K562 (cell line): ENCODE results near the gene RBM34. TPM values are rescaled to one million over a fixed set of nuclear protein-coding genes. Genes with fewer than 3 reads are reported as not detected.

Experiments used
- ATAC-seq: fragments of 200-7000 bp; cut with Tn5 transposase; 3 replicates; pipeline ENCODE4 v1.9.1; 2020; ENCODE audit warnings: moderate library complexity
- BruUV-seq: library from RNA; stranded (reverse); fragments of 400-500 nt; replicated peaks from 2 replicates; lab custom pipeline; 2021; lab: Mats Ljungman, UMichigan
- CTCF ChIA-PET: fragments of 300-600 bp; formaldehyde crosslinking; extraction: SDS; loops from one replicate; lab custom pipeline; 2021; ENCODE audit warnings: low intra/inter-chr PET ratio; lab: Yijun Ruan, JAX
- POLR2A ChIA-PET: fragments of 300-600, 350-650 bp; sonication (Branson Sonifier 250); formaldehyde crosslinking; extraction: SDS; loops from one replicate; lab custom pipeline; 2021; ENCODE audit warnings: antibody characterized with exemption, inconsistent platforms; lab: Yijun Ruan, JAX
- DNase-seq, 4 experiments: peaks; one replicate each; pipeline versions ENCODE4 v3.0.0 to v3.0.0-alpha.2; 2011 to 2018; ENCODE audit warnings: low spot score in 3 of 4, mixed read lengths in 3 of 4; ENCODE audit errors: extremely low read depth in 1 of 4
- FAIRE-seq: peaks from 2 replicates; lab custom pipeline; 2011; peaks lifted over from hg19 to GRCh38; lab: Jason Lieb, UNC
- H2AFZ ChIP-seq: 2 replicates; pipeline ENCODE4 v1.6.0; 2011; ENCODE audit warnings: low read depth, low read length, control low read depth, inconsistent platforms
- H3K27ac ChIP-seq: fragments of 200-600 bp; 3 replicates; pipeline ENCODE4 v1.8.0; 2011; ENCODE audit warnings: low read depth, mild to moderate bottlenecking, control low read depth, inconsistent platforms, low read length, moderate library complexity, mixed read lengths; ENCODE audit errors: extremely low read depth
- H3K27me3 ChIP-seq, 2 experiments: fragments of 300-600 bp in 1 of 2; 2 replicates in 1 of 2; 3 replicates in 1 of 2; pipeline versions ENCODE4 v1.6.0 to v1.8.0; 2011; ENCODE audit warnings: inconsistent platforms in 2 of 2, low read length in 2 of 2, mild to moderate bottlenecking in 1 of 2, mixed read lengths in 1 of 2, moderate library complexity in 1 of 2; ENCODE audit not compliant: control insufficient read depth in 2 of 2, insufficient read depth in 2 of 2
- H3K36me3 ChIP-seq: fragments of 300-600 bp; 3 replicates; pipeline ENCODE4 v1.8.0; 2011; ENCODE audit warnings: mild to moderate bottlenecking, low read length, inconsistent platforms; ENCODE audit not compliant: control insufficient read depth, insufficient read depth
- H3K4me1 ChIP-seq, 2 experiments: fragments of 200-600 bp in 1 of 2; replicated peaks in 1 of 2; 2 replicates in 1 of 2; 3 replicates in 1 of 2; pipeline versions ENCODE4 v1.5.1 to v1.8.0; 2011; ENCODE audit warnings: inconsistent platforms in 2 of 2, low read length in 2 of 2, mild to moderate bottlenecking in 1 of 2, mixed read lengths in 1 of 2, moderate library complexity in 1 of 2; ENCODE audit not compliant: control insufficient read depth in 2 of 2, insufficient read depth in 2 of 2
- H3K4me2 ChIP-seq: 2 replicates; pipeline ENCODE4 v1.6.1; 2011; ENCODE audit warnings: low read length, control low read depth, inconsistent platforms, mixed read lengths; ENCODE audit not compliant: insufficient read depth
- H3K4me3 ChIP-seq: fragments of 200-600 bp; sonication (generic), shearing (Covaris generic); 2 replicates; pipeline ENCODE4 v1.5.1; 2016; ENCODE audit warnings: control low read depth, inconsistent platforms
- H3K79me2 ChIP-seq: fragments of 200-600 bp; 3 replicates; pipeline ENCODE4 v1.8.0; 2011; ENCODE audit warnings: low read length, inconsistent platforms; ENCODE audit not compliant: control insufficient read depth, insufficient read depth
- H3K9ac ChIP-seq, 2 experiments: 2 replicates each; pipeline versions ENCODE4 v1.6.0 to v1.6.1; 2011; ENCODE audit warnings: low read depth in 2 of 2, low read length in 2 of 2, control low read depth in 1 of 2, inconsistent platforms in 1 of 2, mild to moderate bottlenecking in 1 of 2, mixed read lengths in 1 of 2; ENCODE audit not compliant: insufficient read depth in 1 of 2
- H3K9me1 ChIP-seq: one replicate; pipeline ENCODE4 v1.6.0; 2011; ENCODE audit warnings: inconsistent platforms, mild to moderate bottlenecking, low read length, moderate library complexity; ENCODE audit not compliant: control insufficient read depth, insufficient read depth
- H3K9me3 ChIP-seq: replicated peaks from 2 replicates; pipeline ENCODE4 v1.5.1; 2011; ENCODE audit warnings: low read depth, low read length, inconsistent platforms; ENCODE audit not compliant: control insufficient read depth, insufficient read depth
- H4K20me1 ChIP-seq: replicated peaks from 2 replicates; pipeline ENCODE4 v1.6.1; 2011; ENCODE audit warnings: low read length, inconsistent platforms, mixed read lengths; ENCODE audit not compliant: control insufficient read depth, insufficient read depth
- DNMT1 ChIP-seq: fragments of 450-650 bp; IDR thresholded peaks from 2 replicates; pipeline ENCODE4 v1.6.1; 2016; ENCODE audit warnings: antibody characterized with exemption, mild to moderate bottlenecking
- HDAC6 ChIP-seq: IDR thresholded peaks from 2 replicates; pipeline ENCODE4 v1.6.1; 2012; ENCODE audit warnings: low read depth, mild to moderate bottlenecking, control low read depth, inconsistent platforms, low read length, moderate library complexity
- NR3C1 ChIP-seq: sonication (generic); formaldehyde crosslinking; IDR thresholded peaks from 2 replicates; pipeline ENCODE4 v1.8.1; 2022; ENCODE audit warnings: missing genetic modification reagents
- PURB ChIP-seq: sonication (generic); formaldehyde crosslinking; IDR thresholded peaks from 2 replicates; pipeline ENCODE4 v1.9.0; 2021; ENCODE audit warnings: low read depth, mild to moderate bottlenecking, missing genetic modification reagents
- RBFOX2 ChIP-seq: fragments of 200-400 bp; formaldehyde crosslinking; IDR thresholded peaks from 2 replicates; pipeline ENCODE4 v1.6.1; 2017; ENCODE audit warnings: low read depth, mild to moderate bottlenecking, low read length, moderate library complexity
- RFX1 ChIP-seq: fragments of 450-650 bp; IDR thresholded peaks from 2 replicates; pipeline ENCODE4 v1.6.1; 2016; ENCODE audit warnings: mild to moderate bottlenecking, moderate library complexity
- ZNF23 ChIP-seq: fragments of 250-450 bp; sonication (Bioruptor Pico); IDR thresholded peaks from 2 replicates; pipeline ENCODE4 v1.4.0; 2020; ENCODE audit warnings: mild to moderate bottlenecking
- ZNF3 ChIP-seq: fragments of 250-450 bp; sonication (Bioruptor Pico); IDR thresholded peaks from 2 replicates; pipeline ENCODE4 v1.5.0; 2021; ENCODE audit warnings: mild to moderate bottlenecking, moderate library complexity
- WGBS: fragments of 100-300 bp; shearing (Covaris generic); methylation state at CpG from one replicate; pipeline ENCODE4 v1.1.6; 2016; ENCODE audit warnings: low coverage, mixed read lengths; ENCODE audit not compliant: insufficient coverage; ENCODE audit errors: missing lambda C conversion rate; 5-methylcytosine and 5-hydroxymethylcytosine counted together
- in situ Hi-C: fragments of 300-500 bp; cut with MboI; formaldehyde crosslinking; loops from 4 replicates; pipeline ENCODE4 v1.15.0; 2018; ENCODE audit warnings: inconsistent platforms, mixed read lengths
- intact Hi-C: fragments of 100-400 bp; cut with micrococcal nuclease; formaldehyde crosslinking; loops from 2 replicates; pipeline ENCODE4 v1.14.2; 2022
- polyA plus RNA-seq, 8 experiments: library from polyadenylated mRNA; depleted of rRNA in 4 of 8; stranded (reverse) in 5 of 8; unstranded in 3 of 8; fragments of >200 nt; fragmentation: Nextera tagmentation in 2 of 8; fragmentation: Illumina TruSeq in 1 of 8; extraction: Ambion mirVana in 2 of 8; extraction: Trizol in 1 of 8; gene quantifications; 2 replicates each; pipeline versions ENCODE4 v1.2.1 to v1.2.3, GENCODE V29; 2011 to 2014; ENCODE audit warnings: inconsistent platforms in 1 of 8, missing spikeins in 1 of 8
- total RNA-seq, 7 experiments: library from RNA; depleted of rRNA in 6 of 7; stranded (reverse); fragments of >200 nt in 6 of 7; fragmentation: Illumina TruSeq in 2 of 7; extraction: Trizol in 2 of 7; gene quantifications; 2 replicates each; pipeline versions ENCODE4 v1.2.1 to v1.2.3, GENCODE V29; 2011 to 2021; ENCODE audit warnings: low replicate concordance in 1 of 7
- TF ChIP-seq, protein P1 (sequence below): fragments of 450-650 bp; IDR thresholded peaks from 2 replicates; pipeline ENCODE4 v1.6.1; 2016; ENCODE audit warnings: mild to moderate bottlenecking, moderate library complexity

The RBM34 gene
- total and polyA plus RNA-seq, 9 of the 15 experiments (the other 6 are each of a cell fraction or from before 2014, with no cell fraction given), result 64.0 to 178 (median 124) TPM

- Histone ChIP-seq H3K4me2 (no peak overlapping the region), H3K9ac (no peak overlapping the region), H3K9me3 (0 out of 2 replicates have a peak, but pooled peaks cover 2% of the 10 kb centered on the region), H3K27ac (no peak overlapping the region), H3K4me1 (peaks cover 4% of the 10 kb centered on the region in 2 experiments; a peak in 4 of 5 replicates), H4K20me1 (no peaks in the 10 kb centered on the region; the same call in 1 of the 2 replicates), H3K9me1 (no peaks in the 10 kb centered on the region), H2AFZ (no peak overlapping the region), H3K36me3 (no peaks in the 10 kb centered on the region), H3K4me3 (no peak overlapping the region), H3K79me2 (no peaks in the 10 kb centered on the region), H3K27me3 (no peaks in the 10 kb centered on the region)
- FAIRE-seq (no peak), ATAC-seq (no peak), DNase-seq (no peak)
- intact Hi-C loops (no loop called here), in situ Hi-C loops (loop anchor here (10.0 kb wide), 4 partner anchors 316 to 974 kb away; no protein-coding TSS in a partner anchor)
- ChIA-PET CTCF (no interaction called here), POLR2A (no interaction called here)
- 76% methylated on average over 9 of the region's 9 CpGs for WGBS
- BruUV-seq, result no TSS peak
- TF ChIP-seq NR3C1, result no peak
- TF ChIP-seq RBFOX2, result no peak
- TF ChIP-seq PURB (CRISPR knock-in tag), result no peak
- TF ChIP-seq ZNF23 (CRISPR knock-in tag), result no peak
- no peak for TF ChIP-seq HDAC6
- no peak for TF ChIP-seq RFX1
- no peak for TF ChIP-seq DNMT1
- TF ChIP-seq ZNF3 (CRISPR knock-in tag), result no peak
- TF ChIP-seq, protein P1, sequence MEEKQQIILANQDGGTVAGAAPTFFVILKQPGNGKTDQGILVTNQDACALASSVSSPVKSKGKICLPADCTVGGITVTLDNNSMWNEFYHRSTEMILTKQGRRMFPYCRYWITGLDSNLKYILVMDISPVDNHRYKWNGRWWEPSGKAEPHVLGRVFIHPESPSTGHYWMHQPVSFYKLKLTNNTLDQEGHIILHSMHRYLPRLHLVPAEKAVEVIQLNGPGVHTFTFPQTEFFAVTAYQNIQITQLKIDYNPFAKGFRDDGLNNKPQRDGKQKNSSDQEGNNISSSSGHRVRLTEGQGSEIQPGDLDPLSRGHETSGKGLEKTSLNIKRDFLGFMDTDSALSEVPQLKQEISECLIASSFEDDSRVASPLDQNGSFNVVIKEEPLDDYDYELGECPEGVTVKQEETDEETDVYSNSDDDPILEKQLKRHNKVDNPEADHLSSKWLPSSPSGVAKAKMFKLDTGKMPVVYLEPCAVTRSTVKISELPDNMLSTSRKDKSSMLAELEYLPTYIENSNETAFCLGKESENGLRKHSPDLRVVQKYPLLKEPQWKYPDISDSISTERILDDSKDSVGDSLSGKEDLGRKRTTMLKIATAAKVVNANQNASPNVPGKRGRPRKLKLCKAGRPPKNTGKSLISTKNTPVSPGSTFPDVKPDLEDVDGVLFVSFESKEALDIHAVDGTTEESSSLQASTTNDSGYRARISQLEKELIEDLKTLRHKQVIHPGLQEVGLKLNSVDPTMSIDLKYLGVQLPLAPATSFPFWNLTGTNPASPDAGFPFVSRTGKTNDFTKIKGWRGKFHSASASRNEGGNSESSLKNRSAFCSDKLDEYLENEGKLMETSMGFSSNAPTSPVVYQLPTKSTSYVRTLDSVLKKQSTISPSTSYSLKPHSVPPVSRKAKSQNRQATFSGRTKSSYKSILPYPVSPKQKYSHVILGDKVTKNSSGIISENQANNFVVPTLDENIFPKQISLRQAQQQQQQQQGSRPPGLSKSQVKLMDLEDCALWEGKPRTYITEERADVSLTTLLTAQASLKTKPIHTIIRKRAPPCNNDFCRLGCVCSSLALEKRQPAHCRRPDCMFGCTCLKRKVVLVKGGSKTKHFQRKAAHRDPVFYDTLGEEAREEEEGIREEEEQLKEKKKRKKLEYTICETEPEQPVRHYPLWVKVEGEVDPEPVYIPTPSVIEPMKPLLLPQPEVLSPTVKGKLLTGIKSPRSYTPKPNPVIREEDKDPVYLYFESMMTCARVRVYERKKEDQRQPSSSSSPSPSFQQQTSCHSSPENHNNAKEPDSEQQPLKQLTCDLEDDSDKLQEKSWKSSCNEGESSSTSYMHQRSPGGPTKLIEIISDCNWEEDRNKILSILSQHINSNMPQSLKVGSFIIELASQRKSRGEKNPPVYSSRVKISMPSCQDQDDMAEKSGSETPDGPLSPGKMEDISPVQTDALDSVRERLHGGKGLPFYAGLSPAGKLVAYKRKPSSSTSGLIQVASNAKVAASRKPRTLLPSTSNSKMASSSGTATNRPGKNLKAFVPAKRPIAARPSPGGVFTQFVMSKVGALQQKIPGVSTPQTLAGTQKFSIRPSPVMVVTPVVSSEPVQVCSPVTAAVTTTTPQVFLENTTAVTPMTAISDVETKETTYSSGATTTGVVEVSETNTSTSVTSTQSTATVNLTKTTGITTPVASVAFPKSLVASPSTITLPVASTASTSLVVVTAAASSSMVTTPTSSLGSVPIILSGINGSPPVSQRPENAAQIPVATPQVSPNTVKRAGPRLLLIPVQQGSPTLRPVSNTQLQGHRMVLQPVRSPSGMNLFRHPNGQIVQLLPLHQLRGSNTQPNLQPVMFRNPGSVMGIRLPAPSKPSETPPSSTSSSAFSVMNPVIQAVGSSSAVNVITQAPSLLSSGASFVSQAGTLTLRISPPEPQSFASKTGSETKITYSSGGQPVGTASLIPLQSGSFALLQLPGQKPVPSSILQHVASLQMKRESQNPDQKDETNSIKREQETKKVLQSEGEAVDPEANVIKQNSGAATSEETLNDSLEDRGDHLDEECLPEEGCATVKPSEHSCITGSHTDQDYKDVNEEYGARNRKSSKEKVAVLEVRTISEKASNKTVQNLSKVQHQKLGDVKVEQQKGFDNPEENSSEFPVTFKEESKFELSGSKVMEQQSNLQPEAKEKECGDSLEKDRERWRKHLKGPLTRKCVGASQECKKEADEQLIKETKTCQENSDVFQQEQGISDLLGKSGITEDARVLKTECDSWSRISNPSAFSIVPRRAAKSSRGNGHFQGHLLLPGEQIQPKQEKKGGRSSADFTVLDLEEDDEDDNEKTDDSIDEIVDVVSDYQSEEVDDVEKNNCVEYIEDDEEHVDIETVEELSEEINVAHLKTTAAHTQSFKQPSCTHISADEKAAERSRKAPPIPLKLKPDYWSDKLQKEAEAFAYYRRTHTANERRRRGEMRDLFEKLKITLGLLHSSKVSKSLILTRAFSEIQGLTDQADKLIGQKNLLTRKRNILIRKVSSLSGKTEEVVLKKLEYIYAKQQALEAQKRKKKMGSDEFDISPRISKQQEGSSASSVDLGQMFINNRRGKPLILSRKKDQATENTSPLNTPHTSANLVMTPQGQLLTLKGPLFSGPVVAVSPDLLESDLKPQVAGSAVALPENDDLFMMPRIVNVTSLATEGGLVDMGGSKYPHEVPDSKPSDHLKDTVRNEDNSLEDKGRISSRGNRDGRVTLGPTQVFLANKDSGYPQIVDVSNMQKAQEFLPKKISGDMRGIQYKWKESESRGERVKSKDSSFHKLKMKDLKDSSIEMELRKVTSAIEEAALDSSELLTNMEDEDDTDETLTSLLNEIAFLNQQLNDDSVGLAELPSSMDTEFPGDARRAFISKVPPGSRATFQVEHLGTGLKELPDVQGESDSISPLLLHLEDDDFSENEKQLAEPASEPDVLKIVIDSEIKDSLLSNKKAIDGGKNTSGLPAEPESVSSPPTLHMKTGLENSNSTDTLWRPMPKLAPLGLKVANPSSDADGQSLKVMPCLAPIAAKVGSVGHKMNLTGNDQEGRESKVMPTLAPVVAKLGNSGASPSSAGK, result no peak
Observed at GRCh38 chr1:235098991-235099390, 62.1 kb downstream of the RBM34 start.
